DOHH2 (cell line): ENCODE results near the gene HEBP2.

Experiments used
- H3F3A ChIP-seq: fragments of 200-600 bp; sonication (generic), shearing (Covaris generic); 2 replicates; pipeline ENCODE4 v1.6.0; 2016; ENCODE audit warnings: antibody characterized with exemption, mild to moderate bottlenecking; ENCODE audit not compliant: control insufficient read depth, insufficient read depth
- H3K27ac ChIP-seq: fragments of 200-600 bp; sonication (generic); 2 replicates; pipeline ENCODE4 v1.5.1; 2014; ENCODE audit warnings: low read depth, mild to moderate bottlenecking, low read length, moderate library complexity
- H3K27me3 ChIP-seq: fragments of 200-600 bp; sonication (generic); 2 replicates; pipeline ENCODE4 v1.6.1; 2014; ENCODE audit warnings: mild to moderate bottlenecking, low read length, mixed read lengths; ENCODE audit not compliant: control insufficient read depth
- H3K36me3 ChIP-seq: fragments of 200-600 bp; sonication (generic); 2 replicates; pipeline ENCODE4 v1.6.1; 2014; ENCODE audit warnings: mild to moderate bottlenecking, low read length, moderate library complexity, mixed read lengths; ENCODE audit not compliant: control insufficient read depth
- H3K4me1 ChIP-seq: fragments of 200-600 bp; sonication (generic); 2 replicates; pipeline ENCODE4 v1.6.1; 2014; ENCODE audit warnings: mild to moderate bottlenecking, low read length, mixed read lengths; ENCODE audit not compliant: control insufficient read depth
- H3K4me2 ChIP-seq: fragments of 200-600 bp; sonication (generic); 2 replicates; pipeline ENCODE4 v1.6.0; 2014; ENCODE audit warnings: mild to moderate bottlenecking, low read length, moderate library complexity
- H3K4me3 ChIP-seq: fragments of 200-600 bp; sonication (generic); 2 replicates; pipeline ENCODE4 v1.5.1; 2014; ENCODE audit warnings: mild to moderate bottlenecking, low read length, mixed read lengths
- H3K79me2 ChIP-seq: fragments of 200-600 bp; sonication (generic); 2 replicates; pipeline ENCODE4 v1.6.1; 2014; ENCODE audit warnings: mild to moderate bottlenecking, low read length, mixed read lengths; ENCODE audit not compliant: control insufficient read depth
- H3K9me2 ChIP-seq: fragments of 200-600 bp; sonication (generic); replicated peaks from 2 replicates; pipeline ENCODE4 v1.6.1; 2014; ENCODE audit warnings: mild to moderate bottlenecking, low read length, mixed read lengths; ENCODE audit not compliant: control insufficient read depth
- H3K9me3 ChIP-seq: fragments of 200-600 bp; sonication (generic); 2 replicates; pipeline ENCODE4 v1.6.1; 2014; ENCODE audit warnings: antibody characterized with exemption, low read length, mixed read lengths; ENCODE audit not compliant: control insufficient read depth, insufficient read depth
- H4K20me1 ChIP-seq: fragments of 200-600 bp; sonication (generic); 2 replicates; pipeline ENCODE4 v1.6.0; 2014; ENCODE audit warnings: low read depth, mild to moderate bottlenecking, antibody characterized with exemption, low read length, moderate library complexity; ENCODE audit not compliant: control insufficient read depth, insufficient read depth
- EZH2phosphoT487 ChIP-seq: fragments of 200-600 bp; sonication (generic); IDR thresholded peaks from 2 replicates; pipeline ENCODE4 v1.6.1; 2017; ENCODE audit warnings: borderline replicate concordance, mild to moderate bottlenecking, antibody characterized with exemption, low read length, moderate library complexity, mixed read lengths
- TF ChIP-seq, protein P1 (sequence below): fragments of 200-600 bp; sonication (generic); IDR thresholded peaks from one replicate; pipeline ENCODE4 v1.5.1; 2014; ENCODE audit warnings: antibody characterized with exemption, mild to moderate bottlenecking, low read depth, low read length; ENCODE audit not compliant: poor library complexity, severe bottlenecking

HEBP2 gene

DNA sequence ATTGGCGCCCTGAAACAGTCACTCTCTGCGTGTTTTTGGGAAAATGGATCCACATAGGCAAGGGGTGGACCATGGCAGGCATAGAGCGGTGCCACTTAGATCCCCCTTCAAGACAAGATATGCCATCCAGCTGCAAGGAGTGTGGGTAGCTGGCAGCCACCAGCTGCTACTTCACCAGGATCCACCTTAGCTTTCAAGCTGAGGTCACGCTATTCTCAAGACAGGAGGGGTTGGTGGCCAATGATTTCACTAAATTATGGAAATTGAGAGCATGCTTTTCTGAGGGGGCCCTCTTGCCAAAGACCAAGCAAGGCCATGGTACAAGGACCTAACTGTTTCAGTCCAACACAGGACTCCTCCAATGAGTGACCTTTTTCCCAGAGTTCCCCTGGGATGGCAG is 16.3 kb downstream of the HEBP2 start:
- Histone ChIP-seq H3K27me3 (no peaks in the 10 kb centered on the region), H3K27ac (no peak overlapping the region), H3K9me3 (no peaks in the 10 kb centered on the region), H3K4me3 (no peak overlapping the region), H4K20me1 (no peaks in the 10 kb centered on the region), H3K36me3 (no peaks in the 10 kb centered on the region), H3F3A (no peaks in the 10 kb centered on the region), H3K9me2 (no peaks in the 10 kb centered on the region), H3K4me1 (no peaks in the 10 kb centered on the region), H3K4me2 (no peak overlapping the region), H3K79me2 (no peaks in the 10 kb centered on the region)
- no peak for TF ChIP-seq EZH2phosphoT487
- TF ChIP-seq, protein P1, sequence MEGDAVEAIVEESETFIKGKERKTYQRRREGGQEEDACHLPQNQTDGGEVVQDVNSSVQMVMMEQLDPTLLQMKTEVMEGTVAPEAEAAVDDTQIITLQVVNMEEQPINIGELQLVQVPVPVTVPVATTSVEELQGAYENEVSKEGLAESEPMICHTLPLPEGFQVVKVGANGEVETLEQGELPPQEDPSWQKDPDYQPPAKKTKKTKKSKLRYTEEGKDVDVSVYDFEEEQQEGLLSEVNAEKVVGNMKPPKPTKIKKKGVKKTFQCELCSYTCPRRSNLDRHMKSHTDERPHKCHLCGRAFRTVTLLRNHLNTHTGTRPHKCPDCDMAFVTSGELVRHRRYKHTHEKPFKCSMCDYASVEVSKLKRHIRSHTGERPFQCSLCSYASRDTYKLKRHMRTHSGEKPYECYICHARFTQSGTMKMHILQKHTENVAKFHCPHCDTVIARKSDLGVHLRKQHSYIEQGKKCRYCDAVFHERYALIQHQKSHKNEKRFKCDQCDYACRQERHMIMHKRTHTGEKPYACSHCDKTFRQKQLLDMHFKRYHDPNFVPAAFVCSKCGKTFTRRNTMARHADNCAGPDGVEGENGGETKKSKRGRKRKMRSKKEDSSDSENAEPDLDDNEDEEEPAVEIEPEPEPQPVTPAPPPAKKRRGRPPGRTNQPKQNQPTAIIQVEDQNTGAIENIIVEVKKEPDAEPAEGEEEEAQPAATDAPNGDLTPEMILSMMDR, result no peak

DNA sequence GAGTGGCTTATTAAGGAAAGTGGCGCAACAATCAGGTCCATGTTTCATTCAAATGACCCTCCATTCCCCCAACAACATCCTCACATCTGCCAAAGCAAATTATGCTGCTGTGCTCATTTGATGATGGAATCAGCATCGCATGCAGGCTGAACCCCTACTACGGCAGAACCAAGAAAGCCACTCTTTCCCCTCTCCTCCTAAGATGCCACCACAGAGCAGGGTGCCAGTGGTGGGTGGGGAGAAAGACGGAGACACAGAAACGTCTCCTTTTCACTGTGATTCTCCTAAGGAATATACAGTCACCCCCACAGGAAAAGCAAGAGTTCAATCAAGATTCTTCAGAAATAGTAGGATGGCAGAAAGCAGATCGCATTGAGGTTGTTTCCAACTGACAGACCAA is 17.1 kb downstream of the HEBP2 start:
- TF ChIP-seq EZH2phosphoT487, result no peak
- TF ChIP-seq, protein P1, result no peak
- Histone ChIP-seq H3K9me2 (no peaks in the 10 kb centered on the region), H3K27me3 (no peaks in the 10 kb centered on the region), H3K9me3 (no peaks in the 10 kb centered on the region), H4K20me1 (no peaks in the 10 kb centered on the region), H3K4me3 (no peak overlapping the region), H3K27ac (no peak overlapping the region), H3K4me1 (no peaks in the 10 kb centered on the region), H3K4me2 (no peak overlapping the region), H3K79me2 (no peaks in the 10 kb centered on the region), H3F3A (no peaks in the 10 kb centered on the region), H3K36me3 (no peaks in the 10 kb centered on the region)

DNA sequence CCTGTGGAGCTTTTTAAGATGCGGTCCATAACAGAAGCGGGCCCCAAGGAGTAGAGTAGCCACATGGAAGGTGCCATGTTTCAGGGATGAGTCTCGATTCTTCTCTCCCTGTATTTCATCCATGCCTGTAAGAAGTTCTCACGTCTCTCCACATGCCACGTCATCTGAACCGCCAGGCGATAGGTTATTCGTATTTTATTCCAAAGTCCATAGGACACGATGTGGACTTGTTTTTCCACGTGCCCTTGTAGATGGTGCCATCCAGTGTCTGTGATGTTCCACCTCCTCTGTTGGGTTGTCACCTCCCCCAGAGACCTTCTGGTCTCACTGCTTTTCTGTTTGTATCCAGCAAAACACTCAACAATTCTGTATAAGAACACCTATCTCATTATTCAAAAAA is 17.6 kb downstream of the HEBP2 start:
- H3K4me1 ChIP-seq, result no peaks in the 10 kb centered on the region
- H3K9me2 ChIP-seq, result no peaks in the 10 kb centered on the region
- no peaks in the 10 kb centered on the region for H3K36me3 ChIP-seq
- H3K27me3 ChIP-seq, result no peaks in the 10 kb centered on the region
- no peaks in the 10 kb centered on the region for H3F3A ChIP-seq
- no peak overlapping the region for H3K4me2 ChIP-seq
- no peaks in the 10 kb centered on the region for H3K9me3 ChIP-seq
- no peak overlapping the region for H3K27ac ChIP-seq
- TF ChIP-seq EZH2phosphoT487, result no peak
- TF ChIP-seq, protein P1, result no peak
- H3K79me2 ChIP-seq, result no peaks in the 10 kb centered on the region
- no peak overlapping the region for H3K4me3 ChIP-seq
- no peaks in the 10 kb centered on the region for H4K20me1 ChIP-seq

DNA sequence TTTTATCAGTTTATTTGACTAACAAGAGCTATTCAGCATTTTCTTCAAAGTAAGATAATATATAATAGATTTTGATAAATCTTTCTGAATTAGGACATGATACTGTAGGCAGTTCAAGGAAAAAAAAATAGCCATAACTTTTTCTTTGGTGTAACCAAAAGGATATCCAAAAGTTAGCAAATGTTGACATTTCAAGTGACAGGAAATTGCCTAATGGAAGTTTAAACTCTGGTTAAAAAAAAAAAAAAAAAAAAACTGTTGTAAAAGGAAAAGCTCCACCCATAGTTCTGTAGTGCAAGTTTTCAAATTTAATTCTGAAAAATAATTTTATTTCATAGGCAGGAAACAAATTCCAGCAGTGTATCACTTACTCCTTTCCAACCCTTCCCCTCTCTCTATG is 18.8 kb downstream of the HEBP2 start:
- no peaks in the 10 kb centered on the region for H4K20me1 ChIP-seq
- H3K27me3 ChIP-seq, result no peaks in the 10 kb centered on the region
- H3K9me3 ChIP-seq, result no peaks in the 10 kb centered on the region
- TF ChIP-seq, protein P1, result no peak
- no peaks in the 10 kb centered on the region for H3K4me1 ChIP-seq
- H3F3A ChIP-seq, result no peaks in the 10 kb centered on the region
- H3K27ac ChIP-seq, result no peak overlapping the region
- H3K79me2 ChIP-seq, result no peaks in the 10 kb centered on the region
- H3K9me2 ChIP-seq, result no peaks in the 10 kb centered on the region
- no peaks in the 10 kb centered on the region for H3K36me3 ChIP-seq
- H3K4me2 ChIP-seq, result no peak overlapping the region
- H3K4me3 ChIP-seq, result no peak overlapping the region
